HG03064 (cell line): Measurements from ENCODE around the gene PRRC2B.
"Not testable (repeated sequence)": the region's sequence is repeated elsewhere in the genome, so short reads cannot be mapped to it uniquely, and the experiment has no call there.

ENCODE experiments used
- ATAC-seq: cut with Tn5 transposase; IDR thresholded peaks from one replicate; pipeline ENCODE4 v1.9.1; 2021; ENCODE audit warnings: low read depth; ENCODE audit not compliant: unreplicated experiment

Gene PRRC2B

GRCh38 chr9:131503626-131504465, 110.0 kb downstream of the PRRC2B start:
- no peak for ATAC-seq

GRCh38 chr9:131505012-131505411, 111.1 kb downstream of the PRRC2B start:
- ATAC-seq: no peak

DNA sequence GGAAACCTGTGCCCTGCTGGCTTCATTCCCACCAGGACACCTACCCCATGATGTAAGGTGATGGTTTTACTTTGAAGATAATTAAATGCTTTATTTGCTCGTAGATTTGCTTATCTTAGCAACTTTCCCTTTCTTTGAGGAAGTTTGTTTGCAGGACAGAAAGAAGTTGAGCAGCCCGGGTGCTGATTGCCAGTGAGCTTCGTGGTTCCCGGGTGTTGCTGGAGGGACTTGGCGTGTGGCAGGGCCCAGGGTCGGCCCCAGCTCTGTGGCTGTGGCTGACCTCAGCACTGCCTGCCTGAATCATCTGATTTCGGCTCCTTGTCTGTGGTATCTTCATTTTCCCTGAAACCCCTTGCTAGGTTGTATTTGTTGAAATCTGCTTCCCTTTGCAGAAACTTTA, 117.5 kb downstream of the PRRC2B start:
- no peak for ATAC-seq

DNA sequence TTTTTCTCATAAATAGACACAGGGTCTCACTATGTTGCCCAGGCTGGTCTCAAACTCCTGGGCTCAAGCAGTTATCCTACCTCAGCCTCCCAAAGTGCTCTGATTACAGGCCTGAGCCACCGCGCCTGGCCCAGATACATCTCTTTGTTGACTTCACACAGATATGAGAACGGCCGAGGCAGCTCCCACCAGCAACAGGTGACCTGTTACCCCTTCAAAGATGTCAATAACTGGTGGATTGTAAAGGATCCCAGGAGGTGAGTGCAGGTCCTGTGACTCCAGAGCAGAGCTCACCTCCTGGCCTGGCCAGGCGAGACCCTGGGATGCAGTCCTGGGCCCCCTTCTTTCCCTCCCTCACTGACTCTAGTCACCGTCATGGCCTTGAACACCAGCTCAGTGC, 118.0 kb downstream of the PRRC2B start:
- ATAC-seq: no peak

DNA sequence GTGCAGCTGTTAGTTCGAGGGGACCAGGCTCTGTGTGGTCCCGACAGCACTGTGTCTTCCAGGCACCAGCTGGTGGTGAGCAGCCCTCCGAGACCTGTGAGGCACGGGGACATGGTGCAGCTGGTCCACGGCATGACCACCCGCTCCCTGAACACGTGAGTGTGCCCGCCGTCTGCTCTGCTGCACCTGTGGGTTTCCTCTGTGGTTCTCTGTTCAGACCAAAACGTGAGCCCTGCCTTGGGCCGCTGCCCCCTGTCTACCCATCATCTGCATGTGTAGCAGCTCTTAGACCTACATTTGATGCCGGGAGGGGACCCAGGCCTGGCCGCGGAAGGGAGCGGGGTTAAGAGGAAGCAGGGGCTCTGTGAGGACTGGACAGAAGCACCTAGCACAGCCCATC, 119.3 kb downstream of the PRRC2B start:
- ATAC-seq: no peak

DNA sequence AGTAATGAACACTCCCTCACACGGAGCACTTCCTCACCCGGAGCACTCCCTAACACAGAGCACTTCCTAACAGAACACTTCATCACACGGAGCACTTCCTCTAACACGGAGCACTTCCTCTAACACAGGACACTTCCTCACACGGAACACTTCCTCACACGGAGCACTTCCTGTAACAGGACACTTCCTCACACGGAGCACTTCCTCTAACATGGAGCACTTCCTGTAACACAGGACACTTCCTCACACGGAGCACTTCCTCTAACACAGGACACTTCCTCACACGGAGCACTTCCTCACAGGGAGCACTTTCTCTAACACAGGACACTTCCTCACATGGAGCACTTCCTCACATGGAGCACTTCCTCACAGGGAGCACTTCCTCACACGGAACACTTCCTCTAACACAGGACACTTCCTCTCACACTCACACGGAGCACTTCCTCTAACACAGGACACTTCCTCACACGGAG, 121.7 kb downstream of the PRRC2B start:
- not testable (repeated sequence) for ATAC-seq

GRCh38 chr9:131516100-131516499, 122.2 kb downstream of the PRRC2B start:
- no peak for ATAC-seq

- ATAC-seq: no peak
Measured at GRCh38 chr9:131516930-131517329, 123.0 kb downstream of the PRRC2B start.

- ATAC-seq: no peak
Measured at GRCh38 chr9:131517761-131518190, 123.9 kb downstream of the PRRC2B start.

DNA sequence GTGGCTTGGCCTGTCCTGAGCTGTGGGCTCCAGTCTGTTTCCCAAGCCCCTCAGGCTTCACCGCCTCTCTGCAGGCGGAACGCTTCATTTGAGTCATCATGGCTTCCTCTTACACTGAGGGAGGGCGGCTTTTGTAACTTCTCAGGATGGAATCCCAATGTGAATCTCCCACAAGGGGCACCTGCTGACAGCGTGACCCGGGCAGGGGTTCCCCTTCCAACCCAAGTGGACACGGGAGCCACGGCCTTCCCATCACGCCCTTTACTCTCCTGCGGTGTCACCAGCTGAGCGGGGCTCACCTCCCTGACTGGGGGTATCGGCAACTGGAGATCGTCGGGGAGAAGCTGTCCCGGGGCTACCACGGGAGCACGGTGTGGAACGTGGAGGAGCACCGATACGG, 124.7 kb downstream of the PRRC2B start:
- no peak for ATAC-seq

GRCh38 chr9:131520503-131520902, 126.6 kb downstream of the PRRC2B start:
- no peak for ATAC-seq

DNA sequence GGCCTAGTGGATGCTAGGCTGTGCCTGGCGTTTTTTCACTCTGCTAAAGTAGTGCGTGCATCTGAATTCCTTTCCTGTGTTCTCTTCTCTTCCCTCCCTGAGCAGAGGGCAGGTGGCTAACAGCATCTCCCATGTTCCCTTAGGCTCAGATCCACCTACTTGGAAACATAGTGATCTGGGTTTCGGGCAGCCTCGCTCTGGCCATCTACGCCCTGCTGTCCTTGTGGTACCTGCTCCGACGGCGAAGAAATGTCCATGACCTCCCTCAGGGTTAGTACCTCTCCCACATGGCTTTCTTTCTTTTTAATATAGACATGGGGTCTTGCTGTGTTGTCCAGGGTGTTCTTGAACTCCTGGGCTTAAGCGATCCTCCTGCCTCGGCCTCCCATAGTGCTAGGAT, 127.3 kb downstream of the PRRC2B start:
- no peak for ATAC-seq

GRCh38 chr9:131521822-131522221, 127.9 kb downstream of the PRRC2B start:
- no peak for ATAC-seq

- no peak for ATAC-seq
Measured at GRCh38 chr9:131522257-131523085, 128.6 kb downstream of the PRRC2B start.

DNA sequence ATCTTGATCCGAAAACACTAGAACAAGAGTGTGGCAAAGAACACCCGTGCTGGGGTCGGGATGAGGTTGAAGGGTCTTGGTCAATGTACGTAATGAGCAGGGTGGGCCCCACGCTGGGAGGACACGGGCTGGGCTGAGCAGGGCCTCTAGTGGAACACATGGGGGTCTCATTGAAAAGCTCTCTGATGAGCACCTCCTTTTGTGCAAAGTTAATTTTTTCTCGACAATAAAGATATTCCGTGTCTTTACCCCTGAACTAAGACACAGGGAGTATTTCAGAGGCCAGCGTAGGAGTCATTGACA, 129.2 kb downstream of the PRRC2B start:
- ATAC-seq: no peak

GRCh38 chr9:131523451-131524435, 129.9 kb downstream of the PRRC2B start:
- no peak for ATAC-seq

DNA sequence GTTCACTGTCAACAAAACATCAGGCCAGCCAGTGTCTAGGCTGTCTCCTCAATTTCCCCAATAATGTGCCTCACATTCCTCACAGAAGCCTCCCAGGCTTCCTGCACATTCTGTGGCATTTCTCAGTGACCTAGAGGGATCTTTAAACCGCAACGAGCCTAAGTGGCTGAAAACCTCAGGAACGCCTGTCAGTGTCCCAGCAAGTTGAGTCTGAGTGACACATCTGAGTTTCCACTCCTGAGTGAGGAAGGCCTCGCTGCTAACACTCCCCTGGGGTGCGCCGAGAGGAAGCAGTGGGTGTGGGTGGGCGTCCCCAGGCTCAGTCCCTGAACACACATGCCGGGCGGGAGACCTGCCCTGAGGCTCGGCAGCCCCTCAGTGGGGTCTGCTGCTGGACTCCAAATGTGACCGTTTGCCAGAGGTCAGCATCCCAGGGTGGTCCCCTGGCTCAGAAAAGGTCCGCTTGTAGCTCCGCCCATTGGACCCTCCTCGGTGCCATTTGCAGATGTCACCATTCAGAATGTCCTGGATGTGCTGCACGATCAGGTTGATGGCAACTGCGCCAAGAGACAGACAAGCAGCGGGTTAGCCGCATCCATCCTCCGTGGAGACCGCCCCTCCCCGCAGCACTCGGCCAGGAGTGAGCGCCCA, 130.9 kb downstream of the PRRC2B start:
- no peak for ATAC-seq

GRCh38 chr9:131525643-131526565, 132.0 kb downstream of the PRRC2B start:
- ATAC-seq: no peak

DNA sequence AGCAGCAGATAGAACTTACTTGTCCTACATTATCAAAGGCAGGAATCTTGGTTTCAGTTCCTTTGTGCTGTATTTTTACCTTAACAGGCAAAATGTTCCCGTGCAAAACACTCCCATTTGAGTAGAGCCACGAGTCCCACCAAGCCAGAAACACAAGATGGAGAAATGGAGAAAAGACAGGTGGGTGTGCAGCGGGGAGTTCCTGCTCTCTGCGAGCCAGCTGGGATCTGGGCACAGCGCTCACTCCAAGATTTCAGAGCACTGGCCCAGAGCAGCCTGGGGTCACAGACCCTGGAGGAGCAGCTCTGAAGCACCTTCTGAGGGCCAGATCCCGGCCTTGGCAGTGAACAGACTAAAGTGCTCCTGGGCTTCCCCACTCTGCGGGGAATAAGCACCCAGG, 134.3 kb downstream of the PRRC2B start:
- ATAC-seq: no peak
